HG02642 (cell line): ENCODE results near the gene SLIT3.

Source experiments
- ATAC-seq: cut with Tn5 transposase; IDR thresholded peaks from one replicate; pipeline ENCODE4 v1.9.1; 2021; ENCODE audit warnings: mild to moderate bottlenecking; ENCODE audit not compliant: unreplicated experiment, poor library complexity

The SLIT3 gene

DNA sequence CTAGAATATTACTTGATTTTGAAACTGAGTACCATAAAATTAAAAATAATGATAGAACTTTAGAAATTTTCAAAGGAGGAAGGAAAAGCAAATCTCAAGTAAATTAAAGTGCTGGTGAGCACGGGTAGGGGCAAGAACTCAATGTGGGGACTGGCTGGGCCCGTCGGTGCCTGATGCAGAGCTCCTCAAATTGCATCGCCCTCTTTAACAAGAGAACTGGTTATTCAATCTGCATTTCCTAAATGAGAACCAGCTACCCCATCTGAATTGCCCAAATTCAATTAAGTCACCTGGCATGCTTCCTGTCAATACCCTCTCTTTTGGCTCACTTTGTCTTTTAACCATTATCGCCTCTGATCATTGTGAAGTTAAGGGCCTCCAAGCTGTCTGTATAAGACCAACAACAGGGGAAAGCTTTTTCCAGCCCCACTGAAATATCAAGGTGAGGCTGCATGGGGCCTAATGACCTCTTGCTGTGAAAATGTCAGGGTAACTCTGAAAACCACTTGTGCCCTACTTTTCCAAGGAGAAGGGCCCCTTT, 316.7 kb downstream of the SLIT3 start:
- no peak for ATAC-seq

GRCh38 chr5:168979135-168979534, 321.8 kb downstream of the SLIT3 start:
- ATAC-seq: no peak

- ATAC-seq: no peak
These were observed 322.4 kb downstream of the SLIT3 start for GRCh38 chr5:168978500-168978899.

- ATAC-seq: no peak
These were observed 322.9 kb downstream of the SLIT3 start for GRCh38 chr5:168978015-168978414.

DNA sequence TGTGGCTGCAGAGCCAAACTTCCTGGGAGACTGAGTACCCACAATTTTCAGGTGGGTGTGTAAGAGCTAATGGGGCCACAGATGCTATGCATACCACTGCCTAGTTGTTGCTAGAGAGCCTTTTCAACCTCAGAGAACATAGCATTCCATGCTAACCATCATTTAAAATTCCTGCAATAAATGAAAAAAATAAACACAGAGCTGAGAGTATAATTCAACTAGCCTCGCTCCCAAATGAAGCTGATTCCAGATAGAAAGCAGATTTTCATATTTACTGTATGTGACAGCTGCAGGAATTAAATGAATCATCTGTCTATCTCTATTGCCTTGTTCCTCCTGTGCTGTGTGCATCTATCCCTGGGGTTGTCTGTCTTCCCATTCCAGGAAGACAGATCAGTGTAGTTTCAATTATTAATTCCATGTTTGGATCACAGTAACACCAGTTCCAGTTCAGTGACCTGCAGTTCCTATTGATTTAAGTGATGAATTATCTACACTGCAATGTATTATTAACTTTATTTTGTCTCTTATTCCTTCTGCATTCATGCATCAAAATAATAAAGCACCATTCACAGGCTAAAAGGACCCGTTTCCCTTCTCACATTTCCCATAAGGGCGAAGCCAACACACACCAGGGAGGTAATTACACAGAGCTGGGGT, 324.5 kb downstream of the SLIT3 start:
- no peak for ATAC-seq

DNA sequence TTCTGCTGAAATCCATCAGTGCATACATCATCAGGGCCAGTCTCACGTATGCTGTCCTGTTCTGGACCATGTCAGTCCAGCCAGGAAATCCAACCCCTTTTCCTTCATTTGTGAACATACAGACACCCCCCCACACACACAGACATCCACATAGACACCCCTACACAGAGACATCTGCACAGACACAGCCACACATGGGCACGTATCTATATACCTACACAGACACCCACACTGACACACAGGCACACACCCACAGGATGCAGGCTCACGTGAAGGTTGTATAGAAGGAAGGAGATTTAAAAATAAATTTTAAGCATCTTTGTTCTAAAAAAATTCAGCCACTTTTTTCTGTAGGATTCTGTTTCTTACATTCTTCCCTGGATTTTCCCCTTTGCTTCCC, 325.6 kb downstream of the SLIT3 start:
- ATAC-seq: no peak

- ATAC-seq: no peak
These were observed 326.9 kb downstream of the SLIT3 start for GRCh38 chr5:168974082-168974481.

GRCh38 chr5:168972731-168973130, 328.2 kb downstream of the SLIT3 start:
- no peak for ATAC-seq

- no peak for ATAC-seq
These were observed 329.8 kb downstream of the SLIT3 start for GRCh38 chr5:168971100-168971499.

DNA sequence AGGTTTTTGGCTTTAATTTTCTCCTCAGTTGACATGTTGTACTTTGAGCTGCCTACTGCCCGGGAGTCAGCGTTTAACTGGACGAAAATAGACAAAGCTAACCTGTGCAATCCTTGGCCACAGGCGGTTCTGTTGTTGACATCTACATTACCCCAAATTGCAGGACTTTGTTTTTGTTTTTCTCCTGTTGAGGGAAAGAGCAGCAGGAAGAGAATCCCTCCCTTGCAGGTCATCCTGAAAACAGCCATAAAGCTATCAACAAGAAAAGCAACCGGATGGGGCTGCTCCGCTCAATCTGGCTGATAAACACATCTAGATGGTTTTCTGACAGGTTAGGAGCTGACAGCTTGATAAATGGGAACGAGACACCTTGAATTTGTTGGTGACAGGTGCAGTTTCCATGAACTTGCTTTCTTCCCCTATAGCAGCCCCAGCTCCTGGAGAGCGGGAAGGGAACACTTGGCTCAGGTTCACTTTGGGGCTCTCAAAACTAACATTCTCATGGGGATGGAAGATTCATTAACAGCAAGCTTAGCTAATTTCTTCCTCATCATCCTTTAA, 331.5 kb downstream of the SLIT3 start:
- ATAC-seq: no peak

DNA sequence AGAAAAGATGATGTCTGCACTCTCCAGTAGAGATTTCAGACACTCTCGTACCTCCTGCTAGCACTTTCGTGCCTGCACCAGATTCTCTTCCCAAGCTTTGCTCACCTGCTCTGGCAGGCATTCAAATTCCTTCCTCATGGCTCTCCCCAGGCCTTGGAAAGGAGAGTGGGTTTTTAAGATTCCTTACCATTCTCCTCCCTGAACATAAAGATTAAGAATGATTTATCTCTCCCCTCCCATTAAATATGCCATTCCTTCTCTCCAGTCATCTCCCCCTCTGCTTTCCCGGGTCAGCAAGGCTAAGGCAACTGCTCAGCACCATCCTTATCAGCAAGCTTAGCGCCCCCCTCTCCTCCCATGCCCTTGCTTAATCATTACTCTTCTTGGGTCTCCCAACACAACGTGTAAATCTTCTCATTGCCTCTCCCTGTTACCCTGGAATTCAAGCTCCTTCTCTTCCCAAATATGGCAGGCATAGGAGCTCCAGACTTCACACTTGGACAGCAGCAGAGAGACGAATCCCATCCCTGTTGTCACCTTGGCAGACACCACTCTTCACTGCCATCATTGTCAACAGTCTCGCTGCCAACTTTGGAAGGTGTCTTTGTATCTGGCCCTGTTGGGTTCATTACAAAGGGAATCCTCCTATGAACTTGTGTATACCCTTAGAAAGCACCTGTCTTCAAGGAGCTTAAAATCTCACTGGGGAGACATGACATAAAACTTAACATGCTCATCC, 332.9 kb downstream of the SLIT3 start:
- ATAC-seq: no peak

DNA sequence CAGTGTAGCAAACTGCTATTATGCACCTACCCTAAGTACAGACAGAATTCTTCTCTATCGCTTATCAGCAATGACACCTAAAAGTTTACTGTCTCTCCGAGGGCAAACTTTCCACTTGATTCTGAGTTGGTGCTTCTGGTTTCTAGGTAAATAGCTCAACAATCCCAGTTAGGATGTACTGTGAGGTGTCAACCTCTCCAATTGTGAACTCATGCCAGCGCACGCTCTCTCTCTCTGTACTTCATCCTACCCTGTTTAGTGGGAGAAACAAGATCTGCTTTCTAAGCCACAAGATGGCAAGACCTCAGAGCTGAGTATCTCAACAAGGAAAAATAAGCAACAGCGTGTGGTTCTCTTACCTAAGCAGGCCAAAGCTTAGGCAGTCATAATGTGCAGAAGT, 335.3 kb downstream of the SLIT3 start:
- no peak for ATAC-seq

GRCh38 chr5:168964182-168964581, 336.8 kb downstream of the SLIT3 start:
- ATAC-seq: no peak

DNA sequence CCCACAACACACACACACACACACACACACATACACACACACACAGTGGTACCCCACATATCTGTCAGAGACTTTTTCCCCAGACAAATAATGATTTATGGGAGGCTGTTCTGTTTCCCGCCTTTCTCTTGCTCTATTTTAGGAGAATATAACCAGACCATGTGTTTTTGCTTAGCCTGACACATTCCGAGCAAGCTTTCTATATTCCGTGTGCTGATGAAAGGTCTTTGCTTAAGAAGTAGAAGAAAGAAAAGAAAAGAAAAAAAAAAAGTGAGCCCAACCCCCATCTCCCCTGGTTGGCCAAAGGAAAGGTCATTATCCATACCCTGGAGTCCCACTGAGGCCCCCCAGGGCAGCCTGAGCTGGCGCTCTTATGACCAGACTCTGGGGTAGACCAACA, 338.6 kb downstream of the SLIT3 start:
- no peak for ATAC-seq

- no peak for ATAC-seq
These were observed 339.3 kb downstream of the SLIT3 start for GRCh38 chr5:168961681-168962080.

GRCh38 chr5:168960497-168960896, 340.4 kb downstream of the SLIT3 start:
- no peak for ATAC-seq

GRCh38 chr5:168953351-168953750, 347.6 kb downstream of the SLIT3 start:
- ATAC-seq: no peak

DNA sequence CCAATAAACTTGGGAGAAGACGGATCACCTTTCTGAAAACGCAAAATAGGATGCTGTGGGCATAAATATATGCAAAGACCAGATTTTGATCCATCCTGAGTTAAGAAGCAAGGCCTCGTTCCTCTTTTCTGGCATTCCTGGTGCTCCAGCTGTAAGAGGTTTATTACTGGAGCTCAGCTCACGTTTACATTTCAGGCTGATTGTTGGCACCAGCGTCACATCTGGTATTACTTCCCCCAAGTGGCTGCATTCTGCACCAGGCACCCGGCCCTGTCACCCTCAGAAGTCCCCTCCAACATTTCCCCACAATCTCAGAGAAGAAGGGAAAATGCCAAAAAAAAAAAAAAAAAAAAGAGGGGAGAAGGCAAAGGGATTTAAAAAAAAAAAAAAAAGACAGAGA, 348.7 kb downstream of the SLIT3 start:
- ATAC-seq: no peak

DNA sequence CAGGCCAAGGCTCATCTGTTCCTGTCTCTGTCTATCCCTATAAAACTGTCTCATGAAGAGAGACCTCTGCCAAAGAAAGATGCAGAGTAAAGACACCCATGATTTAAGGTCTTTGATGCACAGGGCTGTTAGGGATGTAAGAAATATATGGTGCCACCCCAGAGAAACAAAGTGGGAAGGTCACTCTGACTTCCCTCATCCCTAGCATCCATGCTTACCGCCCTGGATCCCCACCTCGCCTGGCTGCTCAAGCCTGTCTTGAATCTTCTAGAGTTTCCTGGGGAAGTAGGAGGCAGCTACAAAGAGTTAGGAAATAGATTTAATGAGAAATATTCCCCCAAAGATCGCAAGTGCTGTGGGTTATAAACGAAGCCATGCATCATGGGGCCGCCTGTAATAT, 349.2 kb downstream of the SLIT3 start:
- ATAC-seq: no peak

DNA sequence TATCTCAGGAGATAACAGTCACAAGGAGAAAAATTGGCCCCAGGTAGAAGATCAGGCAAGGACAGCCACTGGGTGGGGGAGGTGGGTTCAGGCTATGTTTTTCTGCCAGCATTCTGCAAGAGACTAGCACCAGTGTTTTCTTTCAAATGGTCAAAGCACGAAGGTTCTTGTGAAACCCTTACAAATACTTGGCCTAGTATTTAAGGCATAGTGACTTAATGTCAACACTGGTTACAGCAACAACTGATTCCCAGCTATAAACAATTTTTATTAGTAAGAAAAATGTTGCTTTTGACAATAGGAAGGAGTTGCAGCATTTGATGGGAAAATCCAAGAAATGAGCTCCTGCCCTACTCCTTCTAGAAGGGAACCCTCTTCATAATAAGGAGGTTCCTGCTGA, 349.6 kb downstream of the SLIT3 start:
- no peak for ATAC-seq

- ATAC-seq: no peak
These were observed 350.5 kb downstream of the SLIT3 start for GRCh38 chr5:168950241-168950951.
